BE2C (cell line): Measurements from ENCODE around the gene LHX3.
A peak's percentile ranks its signal among the peaks of the same experiment; 100 is the strongest.

Source experiments
- DNase-seq: peaks from one replicate; pipeline ENCODE4 v3.0.0-alpha.2; 2020
- H3K27me3 ChIP-seq: fragments of 250-450 bp; sonication (Bioruptor Pico); 2 replicates; pipeline ENCODE4 v1.5.1; 2020; ENCODE audit warnings: mild to moderate bottlenecking
- H3K36me3 ChIP-seq: fragments of 250-450 bp; sonication (Bioruptor Pico); 2 replicates; pipeline ENCODE4 v1.5.1; 2020; ENCODE audit warnings: mild to moderate bottlenecking
- H3K4me1 ChIP-seq: fragments of 250-450 bp; sonication (Bioruptor Pico); 2 replicates; pipeline ENCODE4 v1.5.1; 2020
- H3K4me3 ChIP-seq: 2 replicates; pipeline ENCODE4 v1.5.1; 2011; ENCODE audit warnings: low read depth, low read length
- H3K9me3 ChIP-seq: fragments of 250-450 bp; sonication (Bioruptor Pico); 2 replicates; pipeline ENCODE4 v1.5.1; 2020
- TF ChIP-seq, protein P1 (sequence below): IDR thresholded peaks from 2 replicates; pipeline ENCODE4 v1.5.1; 2012; ENCODE audit warnings: mild to moderate bottlenecking, low read depth, low read length

Gene LHX3

DNA sequence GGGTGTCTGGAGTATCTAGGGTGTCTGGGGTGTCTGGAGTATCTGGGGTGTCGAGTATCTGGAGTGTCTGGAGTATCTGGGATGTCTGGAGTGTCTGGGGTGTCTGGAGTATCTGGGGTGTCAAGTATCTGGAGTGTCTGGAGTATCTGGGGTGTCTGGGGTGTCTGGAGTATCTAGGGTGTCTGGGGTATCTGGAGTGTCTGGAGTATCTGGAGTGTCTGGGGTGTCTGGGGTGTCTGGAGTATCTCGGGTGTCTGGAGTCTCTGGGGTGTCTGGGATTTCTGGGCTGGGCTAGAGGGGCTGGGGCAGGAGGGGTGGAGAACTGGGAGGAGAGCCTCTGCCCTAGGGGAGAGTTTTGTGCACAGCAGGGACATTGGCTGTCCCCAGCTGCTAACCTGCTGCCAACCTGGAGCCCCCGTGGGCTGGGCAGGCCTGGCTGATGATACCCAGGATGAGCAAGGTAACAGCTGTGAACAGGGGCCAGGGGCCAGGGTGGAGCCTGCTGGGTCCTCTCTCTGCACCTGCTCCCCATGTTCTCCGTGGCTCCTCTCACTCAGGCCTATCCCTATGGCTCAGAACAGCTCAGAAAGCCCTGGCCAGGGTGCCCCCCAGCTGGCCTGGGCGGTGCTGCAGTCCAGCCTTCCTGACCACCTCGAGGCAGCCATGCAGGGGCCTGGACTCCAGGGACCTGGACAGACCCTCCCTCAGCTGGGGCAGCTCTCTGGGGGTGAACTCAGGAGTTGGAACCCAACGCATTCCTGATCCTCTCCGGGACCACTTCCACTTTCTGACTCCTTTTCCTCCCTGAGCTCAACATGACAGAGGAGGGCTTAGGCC, 29.9 kb downstream of the LHX3 start:
- Histone ChIP-seq H3K4me3 (no peak overlapping the region), H3K4me1 (peaks cover 12% of the 10 kb centered on the region), H3K9me3 (no peaks in the 10 kb centered on the region), H3K36me3 (no peaks in the 10 kb centered on the region), H3K27me3 (peaks cover 22% of the 10 kb centered on the region)
- TF ChIP-seq, protein P1, sequence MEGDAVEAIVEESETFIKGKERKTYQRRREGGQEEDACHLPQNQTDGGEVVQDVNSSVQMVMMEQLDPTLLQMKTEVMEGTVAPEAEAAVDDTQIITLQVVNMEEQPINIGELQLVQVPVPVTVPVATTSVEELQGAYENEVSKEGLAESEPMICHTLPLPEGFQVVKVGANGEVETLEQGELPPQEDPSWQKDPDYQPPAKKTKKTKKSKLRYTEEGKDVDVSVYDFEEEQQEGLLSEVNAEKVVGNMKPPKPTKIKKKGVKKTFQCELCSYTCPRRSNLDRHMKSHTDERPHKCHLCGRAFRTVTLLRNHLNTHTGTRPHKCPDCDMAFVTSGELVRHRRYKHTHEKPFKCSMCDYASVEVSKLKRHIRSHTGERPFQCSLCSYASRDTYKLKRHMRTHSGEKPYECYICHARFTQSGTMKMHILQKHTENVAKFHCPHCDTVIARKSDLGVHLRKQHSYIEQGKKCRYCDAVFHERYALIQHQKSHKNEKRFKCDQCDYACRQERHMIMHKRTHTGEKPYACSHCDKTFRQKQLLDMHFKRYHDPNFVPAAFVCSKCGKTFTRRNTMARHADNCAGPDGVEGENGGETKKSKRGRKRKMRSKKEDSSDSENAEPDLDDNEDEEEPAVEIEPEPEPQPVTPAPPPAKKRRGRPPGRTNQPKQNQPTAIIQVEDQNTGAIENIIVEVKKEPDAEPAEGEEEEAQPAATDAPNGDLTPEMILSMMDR = no peak
- DNase-seq = peak; percentile 13

DNA sequence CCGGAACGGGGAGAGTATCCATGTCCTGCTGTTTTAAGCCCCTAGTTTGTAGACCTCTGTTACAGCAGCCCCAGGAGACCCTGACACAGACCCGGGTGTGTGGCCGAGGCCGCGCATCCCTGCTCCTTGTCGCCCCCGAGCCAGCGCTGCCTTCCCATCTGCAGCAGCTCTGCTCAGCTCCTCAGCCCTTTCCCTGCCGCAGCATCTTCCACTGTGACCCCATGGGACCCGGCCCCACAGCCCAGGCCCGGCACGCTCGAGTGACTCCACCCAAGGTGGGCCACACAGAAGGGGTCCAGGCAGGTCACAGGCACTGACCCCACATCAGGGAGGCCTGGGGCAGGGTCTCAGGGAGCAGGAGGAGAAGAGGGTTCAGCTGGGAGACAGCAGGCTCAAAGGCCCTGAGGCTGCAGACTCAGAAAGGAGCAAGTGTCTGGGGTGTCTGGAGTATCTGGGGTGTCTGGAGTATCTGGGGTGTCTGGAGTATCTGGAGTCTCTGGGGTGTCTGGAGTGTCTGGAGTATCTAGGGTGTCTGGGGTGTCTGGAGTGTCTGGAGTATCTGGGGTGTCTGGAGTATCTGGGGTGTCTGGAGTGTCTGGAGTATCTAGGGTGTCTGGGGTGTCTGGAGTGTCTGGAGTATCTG, 31.2 kb downstream of the LHX3 start:
- Histone ChIP-seq H3K36me3 (no peaks in the 10 kb centered on the region), H3K4me1 (peaks cover 12% of the 10 kb centered on the region), H3K27me3 (peaks cover 20% of the 10 kb centered on the region), H3K4me3 (no peak overlapping the region), H3K9me3 (no peaks in the 10 kb centered on the region)
- peak; percentile 12 for DNase-seq
- TF ChIP-seq, protein P1 = no peak

DNA sequence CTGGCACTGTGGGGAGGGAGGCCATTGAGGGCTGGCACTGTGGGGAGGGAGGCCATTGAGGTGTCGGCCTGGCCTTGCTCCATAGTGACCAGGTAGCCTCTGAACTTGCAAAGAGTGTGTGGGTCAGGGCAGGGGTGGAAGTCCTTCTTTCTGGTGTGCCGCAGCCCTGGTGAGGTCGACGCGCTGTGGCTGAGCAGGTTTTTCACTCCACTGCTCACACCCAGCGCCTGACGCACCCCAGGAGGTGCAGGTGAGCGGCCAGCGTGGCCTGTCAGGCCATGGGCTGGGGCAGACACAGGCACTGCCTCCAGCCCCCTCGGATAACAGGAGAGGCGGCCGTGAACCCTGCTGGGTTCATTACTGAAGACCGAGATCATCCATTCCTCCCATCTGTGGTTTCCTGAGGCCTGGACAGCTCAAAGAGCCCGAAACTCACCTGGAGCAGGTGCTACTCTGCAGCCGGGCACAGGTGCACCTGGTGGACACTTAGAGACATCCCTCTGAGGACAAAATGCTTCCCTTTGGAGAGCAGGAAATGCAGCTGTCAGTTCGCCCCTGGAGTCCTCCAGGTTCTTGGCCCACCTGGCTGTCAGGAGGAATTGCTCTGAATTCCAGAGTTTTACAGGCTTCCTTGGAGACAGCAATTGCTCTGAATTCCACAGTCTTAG, 32.4 kb downstream of the LHX3 start:
- TF ChIP-seq, protein P1 = no peak
- DNase-seq = no peak
- peaks cover 14% of the 10 kb centered on the region; the same call in 1 of the 2 replicates for H3K27me3 ChIP-seq
- H3K36me3 ChIP-seq = no peaks in the 10 kb centered on the region
- no peak overlapping the region for H3K4me3 ChIP-seq
- peaks cover 9% of the 10 kb centered on the region for H3K4me1 ChIP-seq
- H3K9me3 ChIP-seq = no peaks in the 10 kb centered on the region

DNA sequence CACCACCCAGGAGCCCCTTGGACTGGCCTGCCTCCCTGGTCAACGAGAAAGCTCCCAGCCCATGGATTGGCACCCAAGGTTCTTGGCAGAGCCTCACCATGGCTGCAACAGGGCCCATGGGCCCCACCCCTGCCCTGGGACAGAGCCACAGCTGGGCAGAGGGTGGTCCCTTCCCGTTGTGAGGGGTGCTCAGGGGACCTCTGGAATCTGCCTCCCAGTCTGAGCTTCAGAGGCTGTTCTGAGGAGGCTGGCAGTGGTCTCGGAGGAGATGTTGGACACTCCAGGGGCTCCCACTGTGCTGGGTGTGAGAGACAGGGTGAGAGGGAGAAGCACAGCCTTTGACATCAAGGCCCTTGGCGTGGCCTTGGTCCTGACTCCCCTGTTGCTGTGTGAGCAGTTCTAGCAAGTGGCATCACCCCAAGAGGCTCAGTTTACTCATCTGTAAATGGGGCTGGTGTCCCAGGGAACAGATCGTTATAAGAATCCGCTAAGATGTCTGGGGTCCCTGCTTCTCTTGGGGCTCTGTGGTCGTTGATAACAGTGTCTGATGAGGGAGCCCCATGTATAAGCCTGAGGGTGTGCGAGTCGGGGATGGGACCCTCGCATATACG, 33.0 kb downstream of the LHX3 start:
- TF ChIP-seq, protein P1 = no peak
- Histone ChIP-seq H3K9me3 (no peaks in the 10 kb centered on the region), H3K4me1 (peaks cover 3% of the 10 kb centered on the region), H3K36me3 (no peaks in the 10 kb centered on the region), H3K27me3 (peaks cover 12% of the 10 kb centered on the region; the same call in 1 of the 2 replicates), H3K4me3 (no peak overlapping the region)
- no peak for DNase-seq

DNA sequence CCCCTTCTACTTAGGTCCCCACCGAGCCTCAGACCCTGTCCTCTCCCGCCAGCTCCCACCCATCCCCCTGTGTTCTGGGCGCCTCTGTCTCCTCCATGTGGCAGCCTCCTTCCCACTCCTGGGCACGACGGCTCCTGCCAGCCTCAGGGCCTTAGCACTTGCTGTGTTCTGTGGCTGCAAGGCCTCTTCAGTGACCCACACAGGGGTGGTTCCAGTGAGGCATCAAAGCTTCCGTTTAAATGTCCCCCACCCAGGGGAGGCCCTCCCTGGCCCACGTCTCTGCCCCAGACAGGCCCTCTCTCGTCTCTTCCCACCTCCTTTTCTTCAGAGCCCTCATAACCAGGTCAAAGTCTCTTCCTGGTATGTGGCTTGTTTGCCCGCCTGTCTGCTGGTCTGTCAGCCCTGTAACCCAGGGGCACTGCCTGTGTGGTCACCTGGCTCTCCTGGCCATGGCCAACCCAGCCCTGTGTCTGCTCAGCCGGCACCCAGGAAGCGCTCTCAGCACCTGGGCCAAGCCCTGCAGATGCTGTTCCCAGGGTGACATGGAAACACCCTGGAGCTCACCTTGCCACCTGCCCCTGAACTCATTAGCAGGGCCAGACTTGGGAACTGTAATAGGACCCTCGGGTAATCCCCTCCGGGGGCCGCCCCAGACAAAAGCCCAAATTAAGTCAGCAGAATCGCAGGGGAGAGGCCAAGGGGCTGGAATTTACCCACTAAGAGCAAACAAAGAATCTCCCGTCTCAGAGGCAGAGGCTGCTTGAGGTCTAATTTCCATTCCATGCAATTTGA, 33.7 kb downstream of the LHX3 start:
- no peaks in the 10 kb centered on the region; the same call in 1 of the 2 replicates for H3K4me1 ChIP-seq
- H3K36me3 ChIP-seq = no peaks in the 10 kb centered on the region
- no peak overlapping the region for H3K4me3 ChIP-seq
- H3K27me3 ChIP-seq = peaks cover 11% of the 10 kb centered on the region; the same call in 1 of the 2 replicates
- TF ChIP-seq, protein P1 = no peak
- DNase-seq = peak; percentile 9
- no peaks in the 10 kb centered on the region for H3K9me3 ChIP-seq
